K562 (cell line): ENCODE measurements around the gene UBXN10. TPM values are rescaled to one million over a fixed set of nuclear protein-coding genes. Genes with fewer than 3 reads are reported as not detected.

ENCODE experiments used
- ARID3B ChIP-seq: fragments of 250-450 bp; sonication (Bioruptor Pico); IDR thresholded peaks from 2 replicates; pipeline ENCODE4 v1.4.0; 2020; ENCODE audit warnings: borderline replicate concordance
- ATF7 ChIP-seq: fragments of 450-650 bp; IDR thresholded peaks from 2 replicates; pipeline ENCODE4 v1.7.1; 2014; ENCODE audit warnings: mild to moderate bottlenecking, moderate library complexity
- BRF1 ChIP-seq: IDR thresholded peaks from 3 replicates; pipeline ENCODE4 v1.6.1; 2011; ENCODE audit warnings: borderline replicate concordance, mild to moderate bottlenecking; ENCODE audit not compliant: insufficient read length; ENCODE audit errors: extremely low read depth
- HIVEP1 ChIP-seq: fragments of 250-450 bp; sonication (Bioruptor Pico); IDR thresholded peaks from 2 replicates; pipeline ENCODE4 v1.4.0; 2020; ENCODE audit warnings: mild to moderate bottlenecking
- JUN ChIP-seq, 2 experiments: sonication (generic) in 1 of 2; formaldehyde crosslinking in 1 of 2; IDR thresholded peaks; 2 replicates each; pipeline versions ENCODE4 v1.6.1 to v1.8.0; 2012 to 2022; ENCODE audit warnings: borderline replicate concordance in 2 of 2, mild to moderate bottlenecking in 2 of 2, improper control_type of control experiment in 1 of 2, low read depth in 1 of 2, low read length in 1 of 2, missing genetic modification reagents in 1 of 2
- PBX2 ChIP-seq, 2 experiments: IDR thresholded peaks in 1 of 2; conservative IDR thresholded peaks in 1 of 2; 2 replicates each; pipeline ENCODE4 v1.6.1; 2016; ENCODE audit warnings: low read depth in 2 of 2, mild to moderate bottlenecking in 1 of 2, missing compliant biosample characterization in 1 of 2, missing genetic modification characterization in 1 of 2, moderate library complexity in 1 of 2
- STAT5B ChIP-seq: fragments of 250-450 bp; sonication (Bioruptor Pico); IDR thresholded peaks from 2 replicates; pipeline ENCODE4 v1.8.0; 2021; ENCODE audit warnings: mild to moderate bottlenecking, inconsistent platforms
- THAP12 ChIP-seq: fragments of 250-450 bp; sonication (Bioruptor Pico); IDR thresholded peaks from 2 replicates; pipeline ENCODE4 v1.9.0; 2021; ENCODE audit warnings: mild to moderate bottlenecking, inconsistent platforms
- TRIM28 ChIP-seq: fragments of 450-650 bp; IDR thresholded peaks from 2 replicates; pipeline ENCODE4 v1.6.1; 2017
- ZEB2 ChIP-seq: fragments of 450-650 bp; IDR thresholded peaks from 2 replicates; pipeline ENCODE4 v1.6.1; 2016
- ZNF57 ChIP-seq: fragments of 450-650 bp; formaldehyde crosslinking; IDR thresholded peaks from 2 replicates; pipeline ENCODE4 v1.4.0; 2020; ENCODE audit warnings: mild to moderate bottlenecking, moderate library complexity
- ZNF766 ChIP-seq: fragments of 200-800 bp; sonication (Bioruptor generic); conservative IDR thresholded peaks from 2 replicates; pipeline ENCODE4 v1.6.1; 2016; ENCODE audit warnings: missing genetic modification characterization, missing compliant biosample characterization
- polyA plus RNA-seq, 8 experiments: library from polyadenylated mRNA; depleted of rRNA in 4 of 8; stranded (reverse) in 5 of 8; unstranded in 3 of 8; fragments of >200 nt; fragmentation: Nextera tagmentation in 2 of 8; fragmentation: Illumina TruSeq in 1 of 8; extraction: Ambion mirVana in 2 of 8; extraction: Trizol in 1 of 8; gene quantifications; 2 replicates each; pipeline versions ENCODE4 v1.2.1 to v1.2.3, GENCODE V29; 2011 to 2014; ENCODE audit warnings: inconsistent platforms in 1 of 8, missing spikeins in 1 of 8
- total RNA-seq, 7 experiments: library from RNA; depleted of rRNA in 6 of 7; stranded (reverse); fragments of >200 nt in 6 of 7; fragmentation: Illumina TruSeq in 2 of 7; extraction: Trizol in 2 of 7; gene quantifications; 2 replicates each; pipeline versions ENCODE4 v1.2.1 to v1.2.3, GENCODE V29; 2011 to 2021; ENCODE audit warnings: low replicate concordance in 1 of 7
- TF ChIP-seq, protein P1 (sequence below): IDR thresholded peaks from 2 replicates; pipeline ENCODE4 v1.6.1; 2016; ENCODE audit warnings: missing genetic modification characterization, missing compliant biosample characterization
- TF ChIP-seq, protein P2 (sequence below): fragments of 250-450 bp; sonication (Bioruptor Pico); IDR thresholded peaks from 2 replicates; pipeline ENCODE4 v1.8.0; 2021; ENCODE audit warnings: borderline replicate concordance, mild to moderate bottlenecking, moderate library complexity; ENCODE audit not compliant: poor library complexity, severe bottlenecking
- TF ChIP-seq, protein P3 (sequence below): IDR thresholded peaks from 2 replicates; pipeline ENCODE4 v1.6.1; 2012; ENCODE audit warnings: low read depth, low read length, improper control_type of control experiment, borderline replicate concordance

The UBXN10 gene
- total and polyA plus RNA-seq, 9 of the 15 experiments (the other 6 are each of a cell fraction or from before 2014, with no cell fraction given): 10.7 to 17.7 (median 13.6) TPM

DNA sequence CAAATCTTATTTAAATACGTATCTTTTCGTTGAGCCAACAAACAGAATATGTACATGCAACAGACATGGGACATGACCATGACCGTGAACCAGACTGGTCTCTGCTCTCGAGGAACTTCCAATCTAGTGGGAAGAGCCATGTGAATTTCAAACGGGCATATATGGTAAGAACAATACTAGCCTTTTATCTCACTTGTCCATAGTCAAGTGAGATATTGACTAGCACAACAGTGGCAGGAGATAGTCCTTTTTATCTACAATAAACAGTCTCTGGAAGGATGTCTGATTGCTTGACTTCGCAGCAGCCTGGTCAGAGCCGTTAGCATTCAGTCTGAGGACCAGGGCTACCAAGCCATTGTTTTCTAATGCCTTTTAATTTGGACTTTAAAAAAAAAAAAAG lies 13.0 kb downstream of the UBXN10 start (continued):
- TF ChIP-seq ZNF57 (CRISPR knock-in tag) (no peak), BRF1 (no peak), PBX2 (CRISPR knock-in tag; IDR thresholded peaks at IDR 0.05; ENCODE audit: low read depth) (no peak), PBX2 (tag; conservative IDR thresholded peaks at IDR 0.05; ENCODE audit: low read depth) (no peak), ZNF766 (CRISPR knock-in tag) (peak; percentile 90), ARID3B (CRISPR knock-in tag) (no peak), ATF7 (peak; percentile 65), HIVEP1 (CRISPR knock-in tag) (no peak), STAT5B (CRISPR knock-in tag) (no peak), JUN (IDR thresholded peaks at IDR 0.05; ENCODE audit: borderline replicate concordance, low read depth, low read length) (peak; percentile 37; the same call in 1 of the 2 replicates), JUN (CRISPR knock-in tag; IDR thresholded peaks at IDR 0.05; ENCODE audit: borderline replicate concordance) (no peak), THAP12 (no peak), TRIM28 (no peak), ZEB2 (no peak)
- TF ChIP-seq, protein P1, sequence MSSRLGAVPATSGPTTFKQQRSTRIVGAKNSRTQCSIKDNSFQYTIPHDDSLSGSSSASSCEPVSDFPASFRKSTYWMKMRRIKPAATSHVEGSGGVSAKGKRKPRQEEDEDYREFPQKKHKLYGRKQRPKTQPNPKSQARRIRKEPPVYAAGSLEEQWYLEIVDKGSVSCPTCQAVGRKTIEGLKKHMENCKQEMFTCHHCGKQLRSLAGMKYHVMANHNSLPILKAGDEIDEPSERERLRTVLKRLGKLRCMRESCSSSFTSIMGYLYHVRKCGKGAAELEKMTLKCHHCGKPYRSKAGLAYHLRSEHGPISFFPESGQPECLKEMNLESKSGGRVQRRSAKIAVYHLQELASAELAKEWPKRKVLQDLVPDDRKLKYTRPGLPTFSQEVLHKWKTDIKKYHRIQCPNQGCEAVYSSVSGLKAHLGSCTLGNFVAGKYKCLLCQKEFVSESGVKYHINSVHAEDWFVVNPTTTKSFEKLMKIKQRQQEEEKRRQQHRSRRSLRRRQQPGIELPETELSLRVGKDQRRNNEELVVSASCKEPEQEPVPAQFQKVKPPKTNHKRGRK (tag): no peak
- TF ChIP-seq, protein P2, sequence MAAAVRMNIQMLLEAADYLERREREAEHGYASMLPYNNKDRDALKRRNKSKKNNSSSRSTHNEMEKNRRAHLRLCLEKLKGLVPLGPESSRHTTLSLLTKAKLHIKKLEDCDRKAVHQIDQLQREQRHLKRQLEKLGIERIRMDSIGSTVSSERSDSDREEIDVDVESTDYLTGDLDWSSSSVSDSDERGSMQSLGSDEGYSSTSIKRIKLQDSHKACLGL (CRISPR knock-in tag): no peak
- TF ChIP-seq, protein P3, sequence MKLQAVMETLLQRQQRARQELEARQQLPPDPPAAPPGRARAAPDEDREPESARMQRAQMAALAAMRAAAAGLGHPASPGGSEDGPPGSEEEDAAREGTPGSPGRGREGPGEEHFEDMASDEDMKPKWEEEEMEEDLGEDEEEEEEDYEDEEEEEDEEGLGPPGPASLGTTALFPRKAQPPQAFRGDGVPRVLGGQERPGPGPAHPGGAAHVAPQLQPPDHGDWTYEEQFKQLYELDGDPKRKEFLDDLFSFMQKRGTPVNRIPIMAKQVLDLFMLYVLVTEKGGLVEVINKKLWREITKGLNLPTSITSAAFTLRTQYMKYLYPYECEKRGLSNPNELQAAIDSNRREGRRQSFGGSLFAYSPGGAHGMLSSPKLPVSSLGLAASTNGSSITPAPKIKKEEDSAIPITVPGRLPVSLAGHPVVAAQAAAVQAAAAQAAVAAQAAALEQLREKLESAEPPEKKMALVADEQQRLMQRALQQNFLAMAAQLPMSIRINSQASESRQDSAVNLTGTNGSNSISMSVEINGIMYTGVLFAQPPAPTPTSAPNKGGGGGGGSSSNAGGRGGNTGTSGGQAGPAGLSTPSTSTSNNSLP: peak; percentile 77; the same call in 1 of the 2 replicates
